Measurements from ENCODE around the gene AGAP1.

AGAP1 gene

DNA sequence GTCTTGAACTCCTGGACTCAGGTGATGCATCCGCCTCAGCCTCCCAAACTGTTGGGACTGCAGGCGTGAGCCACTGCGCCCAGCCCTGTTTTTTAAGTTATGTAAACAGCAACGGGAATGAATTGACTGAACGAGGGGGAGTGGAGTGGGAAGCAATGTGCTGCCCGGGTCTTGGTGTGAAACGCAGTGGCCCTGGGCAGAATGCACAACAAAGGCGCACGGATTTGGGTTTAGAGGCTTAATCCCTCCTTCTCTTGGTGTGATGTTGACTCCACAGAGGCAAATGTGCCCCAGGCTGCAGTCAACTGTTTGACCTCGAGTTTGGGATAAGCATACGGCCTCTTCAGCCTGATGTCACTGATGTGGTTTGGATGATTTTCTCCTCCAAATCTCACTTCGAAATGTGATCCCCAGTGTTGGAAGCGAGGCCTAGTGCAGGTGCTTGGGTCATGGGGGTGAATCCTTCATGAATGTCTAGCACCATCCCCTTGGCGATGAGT, 97.4 kb downstream of the AGAP1 start:
- no peaks in the 10 kb centered on the region for H3K9me3 Mint-ChIP-seq
- H3K4me3 Mint-ChIP-seq = no peak overlapping the region
- no peaks in the 10 kb centered on the region for H3K4me1 Mint-ChIP-seq
- H3K27me3 Mint-ChIP-seq = no peaks in the 10 kb centered on the region
- no peak for DNase-seq (ENCODE audit: low spot score in 2 of 2)
- no peaks in the 10 kb centered on the region for H3K36me3 Mint-ChIP-seq
- ATAC-seq (ENCODE audit: low read depth) = no peak
- H3K27ac Mint-ChIP-seq = no peak overlapping the region

- H3K27me3 Mint-ChIP-seq = no peaks in the 10 kb centered on the region
- ATAC-seq (ENCODE audit: low read depth) (no peak), DNase-seq (ENCODE audit: low spot score in 2 of 2) (no peak)
- no peaks in the 10 kb centered on the region for H3K9me3 Mint-ChIP-seq
- no peaks in the 10 kb centered on the region for H3K36me3 Mint-ChIP-seq
- H3K4me1 Mint-ChIP-seq = no peaks in the 10 kb centered on the region
- H3K27ac Mint-ChIP-seq = no peak overlapping the region
- no peak overlapping the region for H3K4me3 Mint-ChIP-seq
These were observed 98.1 kb downstream of the AGAP1 start for GRCh38 chr2:235591921-235592320.

GRCh38 chr2:235592430-235592829, 98.6 kb downstream of the AGAP1 start:
- Mint-ChIP-seq H3K4me1 (no peaks in the 10 kb centered on the region), H3K9me3 (no peaks in the 10 kb centered on the region), H3K36me3 (no peaks in the 10 kb centered on the region), H3K27me3 (peaks cover 1% of the 10 kb centered on the region), H3K27ac (no peak overlapping the region), H3K4me3 (no peak overlapping the region)
- no peak for DNase-seq (ENCODE audit: low spot score in 2 of 2)
- ATAC-seq (ENCODE audit: low read depth) = no peak

- DNase-seq (ENCODE audit: low spot score in 2 of 2) = no peak
- H3K4me1 Mint-ChIP-seq = no peaks in the 10 kb centered on the region
- ATAC-seq (ENCODE audit: low read depth) = no peak
- no peak overlapping the region for H3K4me3 Mint-ChIP-seq
- no peak overlapping the region for H3K27ac Mint-ChIP-seq
- no peaks in the 10 kb centered on the region for H3K9me3 Mint-ChIP-seq
- H3K36me3 Mint-ChIP-seq = no peaks in the 10 kb centered on the region
- H3K27me3 Mint-ChIP-seq = peaks cover 1% of the 10 kb centered on the region
These were observed 99.0 kb downstream of the AGAP1 start for GRCh38 chr2:235592836-235593235.

- H3K9me3 Mint-ChIP-seq = no peaks in the 10 kb centered on the region
- H3K27ac Mint-ChIP-seq = no peak overlapping the region
- H3K36me3 Mint-ChIP-seq = no peaks in the 10 kb centered on the region
- no peak overlapping the region for H3K4me3 Mint-ChIP-seq
- H3K27me3 Mint-ChIP-seq = peaks cover 1% of the 10 kb centered on the region
- ATAC-seq (ENCODE audit: low read depth) (no peak), DNase-seq (ENCODE audit: low spot score in 2 of 2) (no peak)
- no peaks in the 10 kb centered on the region for H3K4me1 Mint-ChIP-seq
These were observed 100.2 kb downstream of the AGAP1 start for GRCh38 chr2:235594041-235594440.

- no peaks in the 10 kb centered on the region for H3K9me3 Mint-ChIP-seq
- peaks cover 1% of the 10 kb centered on the region for H3K27me3 Mint-ChIP-seq
- DNase-seq (ENCODE audit: low spot score in 2 of 2) = no peak
- ATAC-seq (ENCODE audit: low read depth) = no peak
- no peak overlapping the region for H3K27ac Mint-ChIP-seq
- no peak overlapping the region for H3K4me3 Mint-ChIP-seq
- no peaks in the 10 kb centered on the region for H3K4me1 Mint-ChIP-seq
- no peaks in the 10 kb centered on the region for H3K36me3 Mint-ChIP-seq
These were observed 101.1 kb downstream of the AGAP1 start for GRCh38 chr2:235594964-235595363.

- no peak for DNase-seq (ENCODE audit: low spot score in 2 of 2)
- H3K27ac Mint-ChIP-seq = no peak overlapping the region
- no peaks in the 10 kb centered on the region for H3K9me3 Mint-ChIP-seq
- no peaks in the 10 kb centered on the region for H3K36me3 Mint-ChIP-seq
- H3K4me3 Mint-ChIP-seq = no peak overlapping the region
- ATAC-seq (ENCODE audit: low read depth) = no peak
- peaks cover 1% of the 10 kb centered on the region for H3K27me3 Mint-ChIP-seq
- no peaks in the 10 kb centered on the region for H3K4me1 Mint-ChIP-seq
These were observed 101.7 kb downstream of the AGAP1 start for GRCh38 chr2:235595422-235596010.

DNA sequence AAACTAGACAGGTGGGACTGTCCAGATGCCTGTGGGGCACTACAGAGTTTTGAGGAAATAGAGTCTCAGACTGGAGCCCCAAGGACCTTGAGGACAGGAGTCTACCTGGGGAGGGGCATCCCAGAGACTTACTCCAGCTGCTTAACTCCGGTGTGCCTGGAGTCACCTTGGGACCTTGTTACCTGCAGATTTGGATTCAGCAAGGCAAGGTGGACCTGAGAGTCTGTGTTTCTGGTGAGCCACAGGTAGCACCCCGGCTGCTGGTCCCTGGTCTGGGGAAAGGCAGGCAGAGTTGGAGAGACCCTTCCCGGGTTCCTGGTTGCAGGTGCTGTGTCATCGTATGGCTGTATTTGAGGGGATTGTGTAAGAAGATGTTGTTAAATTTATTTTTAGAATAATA, 102.4 kb downstream of the AGAP1 start:
- no peaks in the 10 kb centered on the region for H3K36me3 Mint-ChIP-seq
- no peak overlapping the region for H3K27ac Mint-ChIP-seq
- H3K4me3 Mint-ChIP-seq = no peak overlapping the region
- H3K4me1 Mint-ChIP-seq = no peaks in the 10 kb centered on the region
- ATAC-seq (ENCODE audit: low read depth) (no peak), DNase-seq (ENCODE audit: low spot score in 2 of 2) (no peak)
- no peaks in the 10 kb centered on the region for H3K9me3 Mint-ChIP-seq
- H3K27me3 Mint-ChIP-seq = peaks cover 1% of the 10 kb centered on the region

DNA sequence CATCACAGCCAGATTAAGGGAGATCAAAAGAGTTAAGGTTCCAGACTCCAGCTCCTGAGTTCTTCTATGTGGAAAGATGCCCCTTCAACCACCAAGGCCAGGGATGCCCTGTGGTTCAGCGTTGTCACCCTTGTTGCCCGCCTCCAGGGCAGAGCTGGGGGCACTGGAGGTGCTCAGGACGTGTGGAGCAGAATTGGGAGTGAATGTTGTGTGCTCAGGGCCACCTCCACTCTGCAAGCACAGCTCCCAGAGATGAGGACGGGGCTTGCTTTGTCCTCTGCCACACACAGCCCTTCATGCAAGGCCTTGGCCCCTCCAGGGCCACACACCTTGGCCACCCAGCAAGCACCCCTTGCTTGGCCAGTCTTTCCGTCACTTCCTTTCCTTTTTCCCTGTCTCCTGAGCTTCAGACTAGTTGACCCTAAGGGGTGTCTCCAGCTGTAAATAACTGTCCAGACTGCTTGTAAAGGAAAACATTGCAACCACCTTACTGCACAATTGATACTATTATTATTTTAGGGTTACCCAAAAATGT, 103.3 kb downstream of the AGAP1 start:
- Mint-ChIP-seq H3K4me1 (no peaks in the 10 kb centered on the region), H3K27me3 (peaks cover 2% of the 10 kb centered on the region), H3K36me3 (no peaks in the 10 kb centered on the region), H3K4me3 (no peak overlapping the region), H3K27ac (no peak overlapping the region), H3K9me3 (no peaks in the 10 kb centered on the region)
- ATAC-seq (ENCODE audit: low read depth) = no peak
- DNase-seq (ENCODE audit: low spot score in 2 of 2) = no peak

GRCh38 chr2:235598026-235598425, 104.2 kb downstream of the AGAP1 start:
- DNase-seq (ENCODE audit: low spot score in 2 of 2) (no peak), ATAC-seq (ENCODE audit: low read depth) (no peak)
- peaks cover 5% of the 10 kb centered on the region for H3K27me3 Mint-ChIP-seq
- H3K4me1 Mint-ChIP-seq = no peaks in the 10 kb centered on the region
- peaks cover 3% of the 10 kb centered on the region for H3K9me3 Mint-ChIP-seq
- peaks cover 3% of the 10 kb centered on the region for H3K36me3 Mint-ChIP-seq
- no peak overlapping the region for H3K4me3 Mint-ChIP-seq
- no peak overlapping the region for H3K27ac Mint-ChIP-seq

GRCh38 chr2:235598532-235599531, 105.0 kb downstream of the AGAP1 start:
- DNase-seq (ENCODE audit: low spot score in 2 of 2) = no peak
- peaks cover 3% of the 10 kb centered on the region for H3K9me3 Mint-ChIP-seq
- peaks cover 5% of the 10 kb centered on the region for H3K27me3 Mint-ChIP-seq
- no peak overlapping the region for H3K27ac Mint-ChIP-seq
- H3K4me3 Mint-ChIP-seq = no peak overlapping the region
- H3K36me3 Mint-ChIP-seq = peaks cover 3% of the 10 kb centered on the region
- no peaks in the 10 kb centered on the region for H3K4me1 Mint-ChIP-seq
- ATAC-seq (ENCODE audit: low read depth) = no peak

DNA sequence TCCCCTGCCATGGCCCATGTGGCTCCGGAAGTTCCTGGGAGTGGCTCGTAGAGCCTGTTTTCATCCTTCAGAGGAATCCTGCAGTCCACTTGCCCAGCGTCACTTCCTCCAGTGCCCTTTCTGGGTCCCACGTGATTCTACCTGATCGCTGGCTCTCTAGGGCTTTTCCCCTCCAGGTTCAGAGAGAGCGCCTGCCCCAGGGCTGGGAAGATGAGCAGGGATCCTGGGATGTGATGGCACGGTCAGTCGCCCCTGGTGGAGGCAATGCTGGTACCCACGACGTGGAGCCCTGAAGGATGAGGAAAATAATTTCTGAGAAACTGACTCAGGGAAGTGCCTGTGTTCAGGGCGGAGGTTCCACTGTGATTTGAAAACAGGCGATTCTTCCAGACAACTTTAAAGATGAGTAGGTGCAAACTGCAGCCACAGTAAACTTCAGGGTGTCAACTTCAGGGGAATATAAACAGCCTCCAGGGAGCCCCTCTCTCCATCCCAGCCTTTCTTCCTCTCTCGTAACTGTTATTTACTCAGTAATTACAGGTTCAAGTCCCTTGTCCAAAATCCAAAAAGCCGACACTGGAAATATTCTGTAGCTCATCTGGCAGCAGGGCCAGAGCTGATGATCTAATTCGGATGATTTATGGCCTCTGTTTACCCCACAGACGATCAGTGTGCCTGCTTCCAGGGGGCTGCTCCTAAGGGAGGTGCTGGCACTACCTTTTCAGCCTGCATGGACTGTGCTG, 105.9 kb downstream of the AGAP1 start:
- Mint-ChIP-seq H3K9me3 (peaks cover 3% of the 10 kb centered on the region), H3K4me3 (no peak overlapping the region), H3K27me3 (peaks cover 5% of the 10 kb centered on the region), H3K36me3 (peaks cover 3% of the 10 kb centered on the region), H3K27ac (no peak overlapping the region), H3K4me1 (no peaks in the 10 kb centered on the region)
- no peak for ATAC-seq (ENCODE audit: low read depth)
- DNase-seq (ENCODE audit: low spot score in 2 of 2) = no peak

DNA sequence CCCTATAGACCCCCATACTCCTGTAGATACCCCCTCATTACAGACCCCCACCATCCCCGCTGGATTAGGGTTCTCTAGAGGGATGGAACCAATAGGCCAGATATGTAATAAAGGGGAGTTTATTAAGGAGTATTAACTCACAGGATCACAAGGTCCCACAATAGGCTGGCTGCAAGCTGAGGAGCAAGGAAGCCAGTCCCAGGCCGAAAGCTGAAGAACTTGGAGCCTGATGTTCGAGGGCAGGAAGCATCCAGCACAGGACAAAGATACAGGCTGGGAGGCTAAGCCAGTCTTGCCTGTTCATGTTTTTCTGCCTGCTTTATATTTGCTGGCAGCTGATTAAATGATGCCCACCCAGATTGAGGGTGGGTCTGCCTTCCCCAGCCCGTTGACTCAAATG, 106.6 kb downstream of the AGAP1 start:
- DNase-seq (ENCODE audit: low spot score in 2 of 2) (no peak), ATAC-seq (ENCODE audit: low read depth) (no peak)
- H3K27ac Mint-ChIP-seq = no peak overlapping the region
- peaks cover 3% of the 10 kb centered on the region for H3K36me3 Mint-ChIP-seq
- H3K27me3 Mint-ChIP-seq = peaks cover 5% of the 10 kb centered on the region
- H3K4me1 Mint-ChIP-seq = no peaks in the 10 kb centered on the region
- H3K9me3 Mint-ChIP-seq = peaks cover 3% of the 10 kb centered on the region
- H3K4me3 Mint-ChIP-seq = no peak overlapping the region

DNA sequence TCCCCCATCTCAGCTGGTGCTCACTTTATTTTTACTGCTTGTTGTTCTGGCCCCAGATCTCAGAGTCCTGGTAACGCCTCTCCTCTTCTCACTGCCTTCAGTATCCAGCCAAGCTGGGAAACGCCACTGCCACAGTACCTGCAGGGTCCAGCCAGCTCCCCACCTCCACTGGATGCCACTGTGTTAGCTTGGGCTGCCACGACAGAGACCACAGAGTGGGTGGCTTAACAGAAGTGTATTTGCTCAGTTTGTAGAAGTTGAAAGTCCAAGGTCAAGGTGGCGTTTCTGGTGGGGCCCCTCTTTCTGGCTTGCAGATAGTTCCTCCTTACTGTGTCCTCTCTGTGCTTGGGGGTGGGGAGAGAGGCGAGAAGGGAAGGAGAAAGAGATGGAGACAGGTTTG, 107.1 kb downstream of the AGAP1 start:
- peaks cover 3% of the 10 kb centered on the region for H3K9me3 Mint-ChIP-seq
- H3K27me3 Mint-ChIP-seq = peaks cover 6% of the 10 kb centered on the region
- ATAC-seq (ENCODE audit: low read depth) (no peak), DNase-seq (ENCODE audit: low spot score in 2 of 2) (no peak)
- peaks cover 3% of the 10 kb centered on the region for H3K36me3 Mint-ChIP-seq
- H3K4me3 Mint-ChIP-seq = no peak overlapping the region
- no peak overlapping the region for H3K27ac Mint-ChIP-seq
- H3K4me1 Mint-ChIP-seq = no peaks in the 10 kb centered on the region

Data from memory B cell (primary cell).